SK-N-MC (cell line): Measurements from ENCODE around the gene RSPH3.

Source experiments
- DNase-seq: peaks from one replicate; pipeline ENCODE4 v3.0.0-alpha.2; 2011; ENCODE audit warnings: low read depth, low spot score
- H3K27ac ChIP-seq: fragments of 200-600 bp; sonication (generic); 2 replicates; pipeline ENCODE4 v1.5.1; 2016; ENCODE audit warnings: mixed run types
- H3K36me3 ChIP-seq: fragments of 200-600 bp; sonication (generic); 2 replicates; pipeline ENCODE4 v1.6.1; 2017; ENCODE audit warnings: antibody characterized with exemption, low read length, mixed read lengths; ENCODE audit not compliant: insufficient read depth
- H3K4me3 ChIP-seq: fragments of 200-600 bp; sonication (generic); 2 replicates; pipeline ENCODE4 v1.5.1; 2016
- H3K9ac ChIP-seq: fragments of 200-600 bp; sonication (generic); 2 replicates; pipeline ENCODE4 v1.8.0; 2017; ENCODE audit warnings: mixed run types, mixed read lengths; ENCODE audit not compliant: insufficient read length
- H3K9me3 ChIP-seq: fragments of 200-600 bp; sonication (generic); 2 replicates; pipeline ENCODE4 v1.6.1; 2017; ENCODE audit warnings: low read depth, mild to moderate bottlenecking, antibody characterized with exemption, low read length, moderate library complexity, mixed read lengths
- EZH2 ChIP-seq: fragments of 200-600 bp; sonication (generic); IDR thresholded peaks from one replicate; pipeline ENCODE4 v1.6.1; 2017; ENCODE audit warnings: antibody characterized with exemption
- FOXP2 ChIP-seq: optimal IDR thresholded peaks from 2 replicates; pipeline ENCODE3; 2011; ENCODE audit warnings: mild to moderate bottlenecking, moderate library complexity; ENCODE audit not compliant: insufficient read depth; ENCODE audit errors: extremely low read length, control extremely low read depth
- POLR2AphosphoS5 ChIP-seq: IDR thresholded peaks from 2 replicates; pipeline ENCODE4 v1.6.1; 2012; ENCODE audit warnings: mild to moderate bottlenecking, low read depth, low read length, borderline replicate concordance

The RSPH3 gene

GRCh38 chr6:158999666-159000403 lies at the start of gene RSPH3:
TSS of gene RSPH3 (minus strand) at chr6:159000202. CDS start at chr6:158999550, 652 bp downstream.
- H3K36me3 ChIP-seq: no peaks in the 10 kb centered on the region
- H3K4me3 ChIP-seq: peak within 1 kb of the TSS; percentile 96
- no peak for DNase-seq
- peak within 1 kb of the TSS; percentile 95 for H3K9ac ChIP-seq
- H3K27ac ChIP-seq: peak within 1 kb of the TSS; percentile 80
- TF ChIP-seq POLR2AphosphoS5 (peak; percentile 98), EZH2 (no peak), FOXP2 (peak; percentile 44)
- H3K9me3 ChIP-seq: no peaks in the 10 kb centered on the region

GRCh38 chr6:159047891-159048685 lies 48.1 kb upstream of the RSPH3 start:
- Histone ChIP-seq H3K9ac (no peak overlapping the region), H3K9me3 (no peaks in the 10 kb centered on the region), H3K36me3 (no peaks in the 10 kb centered on the region), H3K4me3 (no peak overlapping the region), H3K27ac (no peak overlapping the region)
- no peak for DNase-seq
- TF ChIP-seq POLR2AphosphoS5 (no peak), FOXP2 (no peak), EZH2 (no peak)

- TF ChIP-seq POLR2AphosphoS5 (no peak), EZH2 (no peak), FOXP2 (no peak)
- 0 out of 2 replicates have a peak, but pooled peaks cover 4% of the 10 kb centered on the region for H3K36me3 ChIP-seq
- no peak overlapping the region for H3K9ac ChIP-seq
- no peak overlapping the region for H3K4me3 ChIP-seq
- H3K27ac ChIP-seq: no peak overlapping the region
- H3K9me3 ChIP-seq: no peaks in the 10 kb centered on the region
- DNase-seq: no peak
Measured at GRCh38 chr6:159045801-159046200, 45.8 kb upstream of the RSPH3 start.

GRCh38 chr6:159044899-159045727 lies 45.1 kb upstream of the RSPH3 start, which contains the start of gene TAGAP:
TSS of gene TAGAP (minus strand) at chr6:159044991. CDS start at chr6:159044146, 845 bp downstream.
- Histone ChIP-seq H3K36me3 (0 out of 2 replicates have a peak, but pooled peaks cover 4% of the 10 kb centered on the region), H3K4me3 (peak within 1 kb of the TSS; percentile 70), H3K27ac (peak within 1 kb of the TSS; percentile 50), H3K9ac (peak within 1 kb of the TSS; percentile 39), H3K9me3 (no peaks in the 10 kb centered on the region)
- DNase-seq: no peak
- TF ChIP-seq EZH2: no peak
- no peak for TF ChIP-seq FOXP2
- no peak for TF ChIP-seq POLR2AphosphoS5

GRCh38 chr6:159043947-159044346 lies 43.9 kb upstream of the RSPH3 start:
- Histone ChIP-seq H3K9me3 (no peaks in the 10 kb centered on the region), H3K9ac (peak overlapping the region; percentile 39), H3K27ac (peak overlapping the region; percentile 50), H3K4me3 (peak overlapping the region; percentile 70), H3K36me3 (0 out of 2 replicates have a peak, but pooled peaks cover 4% of the 10 kb centered on the region)
- no peak for TF ChIP-seq POLR2AphosphoS5
- TF ChIP-seq FOXP2: no peak
- no peak for TF ChIP-seq EZH2
- no peak for DNase-seq

- Histone ChIP-seq H3K9ac (peak overlapping the region; percentile 39), H3K4me3 (peak overlapping the region; percentile 70), H3K9me3 (no peaks in the 10 kb centered on the region), H3K27ac (peak overlapping the region; percentile 50), H3K36me3 (0 out of 2 replicates have a peak, but pooled peaks cover 4% of the 10 kb centered on the region)
- TF ChIP-seq FOXP2 (no peak), POLR2AphosphoS5 (no peak), EZH2 (no peak)
- DNase-seq: peak; percentile 53
Measured at GRCh38 chr6:159043251-159043650, 43.2 kb upstream of the RSPH3 start.

GRCh38 chr6:159042826-159043181 lies 42.8 kb upstream of the RSPH3 start:
- H3K4me3 ChIP-seq: peak overlapping the region; percentile 70
- peak overlapping the region; percentile 50 for H3K27ac ChIP-seq
- TF ChIP-seq FOXP2 (no peak), EZH2 (no peak), POLR2AphosphoS5 (no peak)
- H3K9me3 ChIP-seq: no peaks in the 10 kb centered on the region
- no peak for DNase-seq
- no peak overlapping the region for H3K9ac ChIP-seq
- 0 out of 2 replicates have a peak, but pooled peaks cover 4% of the 10 kb centered on the region for H3K36me3 ChIP-seq
